ENCODE data around the gene RPS10.

Gene RPS10

GRCh38 chr6:34370361-34370760 is 55.5 kb downstream of the RPS10 start:
- DNase-seq (ENCODE audit: low spot score), result no peak

- no peak for DNase-seq (ENCODE audit: low spot score)
These were observed 56.5 kb downstream of the RPS10 start for GRCh38 chr6:34369385-34369784.
